HG03097 (cell line): ENCODE data around the gene ADAP1.
"Not testable (repeated sequence)": the region's sequence is repeated elsewhere in the genome, so short reads cannot be mapped to it uniquely, and the experiment has no call there.

Source experiments
- ATAC-seq: cut with Tn5 transposase; IDR thresholded peaks from one replicate; pipeline ENCODE4 v1.9.1; 2021; ENCODE audit not compliant: unreplicated experiment, low FRiP score

Gene ADAP1

DNA sequence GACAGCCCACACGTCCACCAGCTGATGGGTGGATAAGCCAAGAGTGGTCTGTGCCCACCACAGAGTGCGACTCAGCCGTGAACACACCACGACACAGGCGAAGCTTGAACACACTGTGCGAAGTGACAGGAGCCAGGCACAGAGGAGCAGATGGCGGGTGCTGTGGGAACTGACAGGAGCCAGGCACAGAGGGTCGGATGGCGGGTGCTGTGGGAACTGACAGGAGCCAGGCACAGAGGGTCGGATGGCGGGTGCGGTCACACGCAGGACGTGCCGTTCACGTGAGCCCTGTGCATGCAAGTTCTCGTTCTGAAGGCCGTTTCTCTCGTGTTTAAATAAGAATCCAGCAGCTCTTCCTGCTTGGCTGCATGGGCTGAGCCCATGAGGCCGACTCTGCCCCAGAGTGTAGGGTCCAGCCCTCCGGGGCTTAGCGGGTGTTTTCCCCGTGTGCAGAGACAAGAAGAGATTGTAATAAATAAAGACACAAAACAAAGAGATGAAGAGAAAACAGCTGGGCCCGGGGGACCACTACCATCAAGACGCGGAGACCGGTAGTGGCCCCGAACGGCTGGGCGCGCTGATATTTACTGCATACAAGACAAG is 5.9 kb upstream of the ADAP1 start:
- ATAC-seq, result no peak

DNA sequence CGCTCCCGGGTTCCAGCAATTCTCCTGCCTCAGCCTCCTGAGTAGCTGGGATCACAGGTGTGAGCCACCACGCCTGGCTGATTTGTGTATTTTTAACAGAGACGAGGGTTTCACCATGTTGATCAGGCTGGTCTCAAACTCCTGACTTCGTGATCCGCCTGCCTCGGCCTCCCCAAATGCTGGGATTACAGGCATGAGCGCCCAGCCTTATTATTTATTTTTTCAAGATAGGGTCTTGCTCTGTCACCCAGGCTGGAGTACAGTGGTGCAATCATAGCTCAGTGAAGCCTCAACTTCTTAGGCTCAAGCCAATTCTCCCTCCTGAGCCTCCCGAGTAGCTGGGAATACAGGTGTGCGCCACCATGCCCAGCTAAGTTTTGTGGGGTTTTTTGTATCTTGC is 5.3 kb upstream of the ADAP1 start:
- not testable (repeated sequence) for ATAC-seq

- no peak for ATAC-seq
These were observed 4.8 kb upstream of the ADAP1 start for GRCh38 chr7:959271-959670.

DNA sequence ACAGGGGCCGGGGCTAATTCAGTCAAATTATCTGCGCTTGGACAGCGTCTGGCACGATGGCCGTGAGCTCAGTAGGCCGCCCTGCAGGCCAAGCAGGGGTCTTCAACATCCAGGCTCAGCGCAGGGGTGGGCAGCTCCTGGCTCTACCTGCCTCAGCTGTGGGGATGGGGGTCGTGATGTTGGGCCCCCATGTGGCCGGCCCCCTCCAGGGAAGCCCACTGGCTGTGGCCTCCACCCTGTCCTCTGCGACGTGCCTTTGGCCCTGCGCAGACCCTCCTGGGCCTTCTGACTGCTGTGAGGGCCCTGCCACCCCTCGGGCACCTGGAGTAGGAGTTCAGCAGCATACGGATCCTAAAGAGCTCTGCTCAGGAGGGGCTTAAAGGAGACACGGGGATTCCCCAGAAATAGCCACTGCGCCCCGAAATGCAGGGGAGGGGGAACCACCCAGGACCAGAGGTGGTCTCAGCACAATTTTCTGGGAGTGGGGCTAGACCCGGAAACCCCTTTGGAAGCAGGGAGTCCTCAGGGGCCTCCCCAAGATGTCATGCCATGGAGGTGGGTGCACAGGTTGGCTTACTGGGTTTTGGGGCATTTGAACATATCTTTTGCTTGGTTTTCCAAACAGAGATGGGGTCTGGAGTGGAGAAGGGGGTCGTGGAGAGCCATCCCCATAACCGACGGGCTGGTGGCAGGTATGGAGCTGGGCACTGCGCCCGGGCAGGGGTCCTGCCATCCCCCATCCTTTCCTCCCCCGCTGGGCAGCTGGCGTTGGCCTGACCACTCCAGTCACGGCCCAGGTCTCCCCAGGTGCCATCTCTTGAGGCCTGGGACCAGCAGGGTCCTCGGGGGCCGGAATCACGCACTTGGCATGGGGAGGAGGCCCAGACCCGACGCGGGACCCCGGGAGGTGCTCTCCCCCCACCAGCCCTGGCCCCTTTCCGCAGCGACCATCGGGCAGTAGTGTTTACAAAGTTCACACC is 4.0 kb upstream of the ADAP1 start:
- no peak for ATAC-seq

DNA sequence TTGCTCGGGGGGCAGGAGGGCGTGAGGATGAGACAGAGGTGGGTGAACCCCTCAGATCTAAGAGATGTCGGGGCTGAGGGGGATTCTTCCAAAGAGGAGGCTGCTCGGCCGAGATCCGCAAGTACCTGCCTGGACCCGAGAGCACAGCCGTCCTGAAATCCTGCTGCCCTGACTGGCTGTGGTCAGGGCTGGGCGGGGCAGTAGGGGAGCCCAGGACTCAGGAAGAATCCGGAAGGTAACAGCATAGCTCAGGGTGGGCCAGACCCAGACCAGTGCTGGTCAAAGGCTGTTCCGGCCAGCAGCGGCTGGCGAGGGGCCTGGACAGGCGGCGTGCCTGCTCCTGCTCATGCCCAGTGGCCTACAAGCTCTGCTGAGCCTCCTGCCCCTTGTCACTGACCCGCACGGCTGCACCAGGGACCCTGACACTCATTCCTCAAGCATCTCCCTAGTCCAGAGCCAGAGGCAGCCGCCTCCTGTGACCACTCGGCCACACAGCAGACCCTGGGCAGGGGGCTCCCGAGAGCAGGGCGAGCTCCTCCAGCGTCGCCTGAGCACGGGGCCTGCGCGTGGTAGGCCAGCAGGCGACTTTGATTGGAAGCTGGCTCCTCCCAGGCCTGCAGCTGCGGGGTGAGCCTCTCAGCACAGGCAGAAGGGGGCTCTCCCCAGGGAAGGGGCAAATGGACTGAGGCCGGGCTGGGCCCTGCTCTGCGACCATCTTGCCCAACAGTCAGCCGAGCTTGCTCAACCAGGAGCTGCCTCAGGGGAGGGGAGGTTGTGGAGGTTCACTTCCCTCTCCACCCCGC is 3.1 kb upstream of the ADAP1 start:
- ATAC-seq, result no peak

- ATAC-seq, result no peak
These were observed 1.6 kb upstream of the ADAP1 start for GRCh38 chr7:956031-956430.

DNA sequence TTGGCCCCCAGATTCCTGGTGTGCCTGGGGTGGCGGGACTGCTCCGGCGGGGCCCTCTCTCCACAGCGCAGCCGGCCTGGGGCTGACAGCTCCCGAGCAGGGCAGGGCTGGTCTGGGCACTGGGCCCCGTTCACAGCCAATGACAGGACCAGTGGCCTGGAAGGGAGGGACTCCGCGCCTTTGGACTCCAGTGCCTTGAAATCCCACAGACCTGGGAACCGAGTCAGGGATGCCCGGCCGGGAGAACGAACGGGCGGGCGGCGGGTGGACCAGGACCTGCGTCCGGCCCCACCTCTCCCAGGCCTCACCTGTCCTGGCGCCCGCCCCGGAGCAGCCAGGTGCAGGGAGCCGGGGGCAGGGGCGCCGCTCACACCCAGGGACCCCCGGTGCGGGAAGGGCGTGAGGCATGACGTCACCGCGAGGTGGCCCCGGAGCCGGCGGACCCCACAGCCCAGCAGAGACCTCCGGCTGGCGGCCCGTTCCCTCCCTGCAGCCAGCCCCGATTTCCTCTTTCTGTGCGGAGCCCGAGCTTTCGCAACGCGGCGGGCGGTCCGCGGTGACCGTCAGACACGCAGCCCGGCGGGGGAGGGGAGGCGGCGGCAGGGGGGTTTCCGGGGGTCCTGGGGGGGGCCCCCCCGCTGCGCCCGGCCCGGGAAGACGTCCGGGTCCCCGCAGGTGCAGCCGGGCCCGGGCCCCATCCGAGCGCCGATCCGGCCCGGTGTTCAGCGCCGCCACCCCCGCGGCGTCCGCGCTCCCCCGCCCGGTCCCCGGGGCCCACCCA is 743 bp downstream of the ADAP1 start:
- peak; percentile 11 for ATAC-seq

DNA sequence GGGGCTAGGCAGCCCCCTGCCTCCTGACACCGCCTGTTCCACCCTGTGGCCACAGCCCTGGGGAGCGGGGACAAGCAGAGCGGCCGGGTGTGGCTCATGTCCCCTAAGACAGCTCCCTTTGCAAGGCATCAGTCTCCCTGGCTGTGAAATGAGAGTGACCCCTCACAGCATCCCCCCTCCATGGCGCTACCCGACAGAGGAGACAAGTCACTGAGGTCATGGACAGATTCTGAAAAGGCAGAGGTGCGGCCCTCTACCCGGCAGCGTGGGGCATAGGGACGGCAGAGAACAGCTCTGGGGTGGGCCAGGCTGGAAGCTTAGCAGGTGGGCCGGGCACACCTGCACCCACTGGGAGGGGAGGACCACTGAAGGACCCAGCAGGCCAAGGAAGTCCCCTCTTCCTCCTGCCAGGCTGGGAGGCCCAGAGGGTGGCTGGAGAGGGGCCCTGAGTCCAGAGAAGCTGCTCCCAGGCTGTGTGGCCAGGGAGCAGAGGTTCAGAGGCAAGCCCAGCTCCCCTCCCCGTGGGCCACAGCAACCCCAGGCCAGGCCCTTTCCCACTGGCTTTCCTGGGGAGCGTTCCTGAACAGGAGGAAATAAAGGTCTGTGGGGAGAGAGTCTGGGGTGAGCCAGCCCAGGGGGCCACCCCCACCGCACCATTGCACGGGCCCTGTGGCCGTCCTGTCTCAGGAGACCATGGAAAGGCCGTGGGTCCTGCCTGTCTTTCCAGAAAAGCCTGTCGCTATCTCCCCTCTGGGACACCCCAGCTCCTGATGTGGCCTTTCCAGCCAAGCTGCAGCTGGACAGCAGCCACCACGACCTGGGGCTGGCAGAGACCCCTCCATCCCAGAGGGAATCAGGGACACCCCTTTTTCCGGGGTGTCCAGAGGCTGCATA is 1.7 kb downstream of the ADAP1 start:
- no peak for ATAC-seq

DNA sequence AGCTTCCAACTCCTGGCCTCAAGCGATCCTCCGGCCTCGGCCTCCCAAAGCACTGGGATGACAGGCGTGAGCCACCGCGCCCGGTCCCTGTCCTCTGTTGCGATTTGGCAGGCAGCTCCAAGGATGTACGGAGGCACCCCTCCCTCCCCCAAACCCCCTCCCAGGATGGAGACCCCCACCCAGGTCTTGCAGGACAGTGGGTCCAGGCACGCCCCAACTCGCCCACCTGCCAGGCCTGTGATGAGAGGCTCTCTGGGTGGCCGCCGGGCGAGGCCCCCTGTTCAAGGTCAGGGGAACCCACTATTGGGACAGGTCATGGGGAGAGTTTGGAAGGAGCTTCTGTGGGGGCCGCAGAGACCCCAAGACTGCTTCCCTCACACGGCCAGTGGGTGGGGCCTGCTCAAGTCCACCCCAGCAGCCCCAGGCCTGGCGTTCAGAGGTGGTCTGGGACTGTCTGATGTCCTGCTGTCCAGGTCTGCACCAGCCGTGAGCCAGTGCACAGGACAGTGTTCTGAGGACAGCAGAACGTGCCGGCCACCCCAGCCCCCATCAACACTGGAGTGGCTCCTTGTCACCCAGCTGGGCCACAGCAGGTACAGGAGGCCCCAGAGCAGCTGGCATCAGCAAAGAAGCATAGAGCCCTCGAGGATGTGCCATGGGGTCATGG is 2.5 kb downstream of the ADAP1 start:
- no peak for ATAC-seq

DNA sequence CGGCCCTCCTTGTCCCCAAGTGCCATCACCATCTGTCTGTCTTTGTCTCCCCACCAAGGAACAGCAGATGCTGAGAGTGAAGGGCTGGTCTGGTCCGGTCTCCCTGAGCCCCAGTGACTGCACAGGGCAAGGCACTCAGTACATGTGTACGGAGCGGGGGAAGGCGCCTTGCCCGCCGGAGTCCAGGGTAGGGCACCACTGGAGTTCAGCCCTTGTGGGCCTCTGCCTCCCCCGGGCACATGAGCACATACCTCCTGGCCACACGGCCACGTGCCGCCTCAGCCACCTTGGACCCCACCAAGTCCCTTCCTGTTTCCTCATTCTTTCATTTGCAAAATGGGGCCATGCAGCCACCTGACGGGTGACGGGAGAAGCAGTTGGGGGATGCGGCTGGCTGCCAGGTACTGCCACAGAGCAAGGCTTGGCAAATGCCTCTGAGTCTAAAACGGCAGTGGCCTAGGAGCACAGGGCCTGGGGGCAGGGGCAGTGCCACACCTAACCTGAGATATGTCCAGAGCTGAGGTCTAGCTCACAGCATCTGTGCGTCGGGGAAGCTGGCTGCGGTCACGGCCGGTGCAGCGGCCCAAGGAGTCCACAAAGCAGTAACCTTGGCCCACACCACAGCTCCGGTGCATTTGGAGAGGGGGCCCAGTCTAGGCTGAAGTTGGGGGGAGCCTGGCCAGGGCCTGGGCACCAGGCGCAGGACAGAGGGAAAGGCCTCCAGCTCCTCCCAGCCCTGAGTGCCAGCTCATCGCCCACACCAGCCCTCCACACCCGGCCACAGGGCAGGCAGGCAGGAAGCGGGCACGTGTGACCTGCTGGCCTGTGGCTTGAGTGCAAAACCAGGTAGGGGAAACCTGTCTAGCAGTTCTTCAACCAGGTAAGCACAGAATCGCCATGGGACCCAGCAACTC is 5.2 kb downstream of the ADAP1 start:
- no peak for ATAC-seq

- ATAC-seq, result no peak
These were observed 6.9 kb downstream of the ADAP1 start for GRCh38 chr7:947391-948210.

- no peak for ATAC-seq
These were observed 8.1 kb downstream of the ADAP1 start for GRCh38 chr7:946256-946996.

- ATAC-seq, result no peak
These were observed 8.8 kb downstream of the ADAP1 start for GRCh38 chr7:945556-946255.

DNA sequence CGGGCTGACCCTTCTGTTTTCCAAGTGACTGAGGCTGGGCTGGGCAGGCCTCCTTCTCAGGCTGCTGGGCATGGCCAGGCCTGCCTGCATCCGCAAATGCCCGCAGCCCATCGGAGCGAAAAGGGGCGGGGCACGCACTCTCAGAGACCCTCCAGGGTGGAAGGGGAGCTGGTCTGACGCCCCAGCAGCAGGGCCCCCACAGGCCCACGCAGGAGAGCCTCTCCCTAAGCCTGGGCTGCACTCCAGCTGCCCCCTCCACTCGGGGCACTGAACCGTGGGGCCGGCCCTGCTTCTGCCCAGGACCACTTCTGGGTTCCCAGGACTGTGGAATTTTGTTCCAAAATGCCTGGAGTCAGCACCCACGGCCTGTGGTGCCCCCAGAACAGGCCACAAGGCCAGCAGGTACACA is 9.3 kb downstream of the ADAP1 start:
- no peak for ATAC-seq

DNA sequence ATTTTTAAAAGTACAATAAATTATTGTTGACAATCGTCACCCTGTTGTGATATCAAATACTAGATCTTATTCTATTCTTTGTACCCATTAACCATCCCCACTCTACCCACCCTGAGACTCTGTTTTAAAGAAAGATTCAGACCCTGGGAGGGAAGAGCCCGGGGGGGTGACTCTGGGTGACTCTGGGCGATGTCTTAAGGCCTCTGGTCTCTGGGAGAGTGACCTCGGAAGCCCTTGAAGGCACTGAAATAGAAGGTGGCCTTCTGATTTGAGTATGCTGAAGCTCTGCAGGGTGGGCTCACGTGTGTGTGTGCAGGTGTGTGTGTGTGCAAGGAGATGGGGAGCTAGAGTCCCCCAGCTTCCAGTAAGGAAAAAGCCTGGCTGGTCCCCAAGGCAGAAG is 9.7 kb downstream of the ADAP1 start:
- ATAC-seq, result no peak

DNA sequence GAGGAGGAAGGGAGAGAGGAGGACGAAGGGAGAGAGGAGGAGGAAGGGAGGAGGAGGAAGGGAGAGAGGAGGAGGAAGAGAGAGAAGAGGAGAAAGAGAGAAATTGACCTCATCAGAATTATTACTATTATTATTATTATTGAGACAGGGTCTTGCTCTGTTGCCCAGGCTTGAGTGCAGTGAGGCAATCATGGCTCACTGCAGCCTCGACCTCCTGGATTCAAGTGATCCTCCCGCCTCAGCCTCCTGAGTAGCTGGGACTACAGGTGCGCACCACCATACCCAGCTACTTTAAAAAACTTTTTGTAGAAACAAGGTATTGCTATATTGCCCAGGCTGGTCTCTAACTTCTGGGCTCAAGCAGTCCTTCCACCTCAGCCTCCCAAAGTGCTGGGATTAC is 10.7 kb downstream of the ADAP1 start:
- ATAC-seq, result not testable (repeated sequence)
